ENCODE data around the gene PER1. TPM values are rescaled to one million over a fixed set of nuclear protein-coding genes. Genes with fewer than 3 reads are reported as not detected.

PER1 gene
- total and polyA plus RNA-seq, 4 donors = 93.5 to 238 (median 129) TPM

DNA sequence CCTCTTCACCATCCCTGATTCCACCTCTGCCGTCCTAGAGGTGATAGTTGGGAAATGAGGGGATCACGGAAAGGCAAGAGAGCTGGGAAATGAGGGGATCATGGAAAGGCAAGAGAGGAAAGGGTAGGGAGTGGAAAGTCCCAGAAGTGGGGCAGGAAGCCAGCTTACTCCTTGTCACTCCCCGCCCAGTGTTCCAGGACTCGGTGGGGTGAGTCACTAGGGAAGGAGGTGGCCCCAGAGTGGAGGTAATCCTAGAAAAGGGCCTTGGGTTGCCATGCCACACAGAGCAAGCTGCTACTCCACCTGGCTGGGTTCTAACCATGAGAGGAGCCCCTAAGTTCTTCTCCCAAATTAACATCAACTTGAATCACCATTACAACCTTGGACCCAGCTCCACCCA, 48.7 kb downstream of the PER1 start:
- H3K27ac ChIP-seq (ENCODE audit: low read depth in 1 of 2, low read length in 1 of 2) = no peak overlapping the region
- no peaks in the 10 kb centered on the region for H3K36me3 ChIP-seq (ENCODE audit: control insufficient read depth in 4 of 4, insufficient read depth in 4 of 4, low read length in 4 of 4)
- ATAC-seq (ENCODE audit: insufficient read depth, low FRiP score) (no peak), DNase-seq (no peak)
- H3K27me3 ChIP-seq (ENCODE audit: control insufficient read depth in 3 of 3, insufficient read depth in 3 of 3, low read length in 2 of 3) = peaks cover 0 to 5% (median 5%) of the 10 kb centered on the region in 3 donors
- H3K9ac ChIP-seq (ENCODE audit: insufficient read depth in 1 of 2, low read length in 2 of 2) = no peak overlapping the region
- H3K4me1 ChIP-seq (ENCODE audit: control insufficient read depth in 5 of 5, insufficient read depth in 5 of 5, low read length in 5 of 5) = no peaks in the 10 kb centered on the region
- no peak overlapping the region for H3K4me3 ChIP-seq
- no peaks in the 10 kb centered on the region for H3K9me3 ChIP-seq (ENCODE audit: control insufficient read depth in 4 of 4, insufficient read depth in 3 of 4, low read length in 3 of 4)
- TF ChIP-seq, protein P1, sequence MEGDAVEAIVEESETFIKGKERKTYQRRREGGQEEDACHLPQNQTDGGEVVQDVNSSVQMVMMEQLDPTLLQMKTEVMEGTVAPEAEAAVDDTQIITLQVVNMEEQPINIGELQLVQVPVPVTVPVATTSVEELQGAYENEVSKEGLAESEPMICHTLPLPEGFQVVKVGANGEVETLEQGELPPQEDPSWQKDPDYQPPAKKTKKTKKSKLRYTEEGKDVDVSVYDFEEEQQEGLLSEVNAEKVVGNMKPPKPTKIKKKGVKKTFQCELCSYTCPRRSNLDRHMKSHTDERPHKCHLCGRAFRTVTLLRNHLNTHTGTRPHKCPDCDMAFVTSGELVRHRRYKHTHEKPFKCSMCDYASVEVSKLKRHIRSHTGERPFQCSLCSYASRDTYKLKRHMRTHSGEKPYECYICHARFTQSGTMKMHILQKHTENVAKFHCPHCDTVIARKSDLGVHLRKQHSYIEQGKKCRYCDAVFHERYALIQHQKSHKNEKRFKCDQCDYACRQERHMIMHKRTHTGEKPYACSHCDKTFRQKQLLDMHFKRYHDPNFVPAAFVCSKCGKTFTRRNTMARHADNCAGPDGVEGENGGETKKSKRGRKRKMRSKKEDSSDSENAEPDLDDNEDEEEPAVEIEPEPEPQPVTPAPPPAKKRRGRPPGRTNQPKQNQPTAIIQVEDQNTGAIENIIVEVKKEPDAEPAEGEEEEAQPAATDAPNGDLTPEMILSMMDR (IDR thresholded peaks at IDR 0.05; ENCODE audit: control extremely low read depth, extremely low read depth) = no peak
- 69 to 93% methylated on average over 4 of the region's 4 CpGs for WGBS, 2 donors

DNA sequence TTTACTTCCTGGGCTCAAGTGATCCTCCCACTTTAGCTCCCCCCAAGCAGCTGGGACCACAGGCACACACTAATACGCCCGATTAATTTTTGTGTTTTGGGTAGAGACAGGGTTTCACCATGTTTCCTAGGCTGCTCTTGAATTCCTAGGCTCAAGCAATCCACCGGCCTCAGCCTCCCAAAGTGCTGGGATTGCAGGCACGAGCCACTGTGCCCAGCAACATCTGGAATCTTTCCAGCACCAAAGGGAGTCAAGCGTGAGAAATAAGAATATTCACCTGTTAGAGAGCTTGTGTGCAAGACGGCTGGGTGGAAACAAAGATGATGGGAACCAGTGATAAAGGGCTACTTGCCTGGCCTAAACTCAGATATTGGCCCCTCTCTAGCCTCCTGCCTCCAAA, 50.5 kb downstream of the PER1 start:
- TF ChIP-seq, protein P1 (IDR thresholded peaks at IDR 0.05; ENCODE audit: control extremely low read depth, extremely low read depth) = no peak
- DNase-seq (no peak), ATAC-seq (ENCODE audit: insufficient read depth, low FRiP score) (no peak)
- WGBS, 2 donors = 85 to 86% methylated on average over 6 of the region's 6 CpGs
- peaks cover 0 to 5% (median 2%) of the 10 kb centered on the region in 3 donors for H3K27me3 ChIP-seq (ENCODE audit: control insufficient read depth in 3 of 3, insufficient read depth in 3 of 3, low read length in 2 of 3)
- H3K4me3 ChIP-seq = no peak overlapping the region
- no peaks in the 10 kb centered on the region for H3K9me3 ChIP-seq (ENCODE audit: control insufficient read depth in 4 of 4, insufficient read depth in 3 of 4, low read length in 3 of 4)
- no peak overlapping the region for H3K27ac ChIP-seq (ENCODE audit: low read depth in 1 of 2, low read length in 1 of 2)
- no peaks in the 10 kb centered on the region for H3K4me1 ChIP-seq (ENCODE audit: control insufficient read depth in 5 of 5, insufficient read depth in 5 of 5, low read length in 5 of 5)
- no peaks in the 10 kb centered on the region for H3K36me3 ChIP-seq (ENCODE audit: control insufficient read depth in 4 of 4, insufficient read depth in 4 of 4, low read length in 4 of 4)
- no peak overlapping the region for H3K9ac ChIP-seq (ENCODE audit: insufficient read depth in 1 of 2, low read length in 2 of 2)

- ATAC-seq (ENCODE audit: insufficient read depth, low FRiP score) = no peak
- H3K27ac ChIP-seq (ENCODE audit: low read depth in 1 of 2, low read length in 1 of 2) = no peak overlapping the region
- H3K9ac ChIP-seq (ENCODE audit: insufficient read depth in 1 of 2, low read length in 2 of 2) = peak overlapping the region in 1 of 2 donors; percentile 2
- TF ChIP-seq, protein P1 (IDR thresholded peaks at IDR 0.05; ENCODE audit: control extremely low read depth, extremely low read depth) = no peak
- H3K9me3 ChIP-seq (ENCODE audit: control insufficient read depth in 4 of 4, insufficient read depth in 3 of 4, low read length in 3 of 4) = no peaks in the 10 kb centered on the region
- H3K27me3 ChIP-seq (ENCODE audit: control insufficient read depth in 3 of 3, insufficient read depth in 3 of 3, low read length in 2 of 3) = peaks cover 0 to 5% (median 2%) of the 10 kb centered on the region in 3 donors
- 85 to 93% methylated on average over 2 of the region's 2 CpGs for WGBS, 2 donors
- H3K4me1 ChIP-seq (ENCODE audit: control insufficient read depth in 5 of 5, insufficient read depth in 5 of 5, low read length in 5 of 5) = no peaks in the 10 kb centered on the region
- H3K36me3 ChIP-seq (ENCODE audit: control insufficient read depth in 4 of 4, insufficient read depth in 4 of 4, low read length in 4 of 4) = no peaks in the 10 kb centered on the region
- H3K4me3 ChIP-seq = no peak overlapping the region
- no peak for DNase-seq
Observed at GRCh38 chr17:8100763-8101162, 51.4 kb downstream of the PER1 start.

- Histone ChIP-seq H3K9ac (ENCODE audit: insufficient read depth in 1 of 2, low read length in 2 of 2) (no peak overlapping the region), H3K27ac (ENCODE audit: low read depth in 1 of 2, low read length in 1 of 2) (no peak overlapping the region), H3K9me3 (ENCODE audit: control insufficient read depth in 4 of 4, insufficient read depth in 3 of 4, low read length in 3 of 4) (no peaks in the 10 kb centered on the region), H3K4me1 (ENCODE audit: control insufficient read depth in 5 of 5, insufficient read depth in 5 of 5, low read length in 5 of 5) (no peaks in the 10 kb centered on the region), H3K4me3 (no peak overlapping the region), H3K36me3 (ENCODE audit: control insufficient read depth in 4 of 4, insufficient read depth in 4 of 4, low read length in 4 of 4) (no peaks in the 10 kb centered on the region), H3K27me3 (ENCODE audit: control insufficient read depth in 3 of 3, insufficient read depth in 3 of 3, low read length in 2 of 3) (peaks cover 0 to 5% (median 5%) of the 10 kb centered on the region in 3 donors)
- peak; percentile 42 to 77 (median 58) for DNase-seq
- 14 to 24% methylated on average over 2 of the region's 2 CpGs for WGBS, 2 donors
- no peak for ATAC-seq (ENCODE audit: insufficient read depth, low FRiP score)
- TF ChIP-seq, protein P1 (IDR thresholded peaks at IDR 0.05; ENCODE audit: control extremely low read depth, extremely low read depth) = no peak
Observed at GRCh38 chr17:8100111-8100510, 52.1 kb downstream of the PER1 start.

Measured in lung (tissue), 12 donors.